ENCODE results near the gene FOXI3.

- no peak for TF ChIP-seq CTCF (IDR thresholded peaks at IDR 0.05)
- no peak for TF ChIP-seq POLR2A (IDR thresholded peaks at IDR 0.05)
Observed at GRCh38 chr2:88458633-88459032, 6.1 kb upstream of the FOXI3 start.

All from adrenal gland (tissue), 5 donors.